Fibroblast of villous mesenchyme (primary cell): ENCODE measurements around the gene RASSF1. TPM values are rescaled to one million over a fixed set of nuclear protein-coding genes. Genes with fewer than 3 reads are reported as not detected.

ENCODE experiments used
- DNase-seq: peaks from one replicate; pipeline ENCODE4 v3.0.0-alpha.2; 2010; ENCODE audit warnings: low read depth
- H3K4me3 ChIP-seq: 2 replicates; pipeline ENCODE4 v1.5.1; 2011; ENCODE audit warnings: low read depth, mild to moderate bottlenecking, low read length
- CTCF ChIP-seq: IDR thresholded peaks from 2 replicates; pipeline ENCODE4 v1.5.1; 2012; ENCODE audit warnings: low read depth, mild to moderate bottlenecking, low read length; ENCODE audit not compliant: insufficient read depth
- total RNA-seq: library from RNA; depleted of rRNA; stranded (reverse); fragments of >200 nt; gene quantifications from 2 replicates; pipeline ENCODE4 v1.2.3, GENCODE V29; 2012

Gene RASSF1
- total RNA-seq, 1 donor, result 36.3 TPM

- no peak for TF ChIP-seq CTCF
- DNase-seq, result no peak
- no peak overlapping the region for H3K4me3 ChIP-seq
Measured at GRCh38 chr3:50382722-50383121, 42.1 kb upstream of the RASSF1 start.

GRCh38 chr3:50381383-50381782 is 40.7 kb upstream of the RASSF1 start:
- TF ChIP-seq CTCF, result no peak
- no peak overlapping the region for H3K4me3 ChIP-seq
- DNase-seq, result no peak

GRCh38 chr3:50380405-50381085 is 39.9 kb upstream of the RASSF1 start:
- no peak overlapping the region for H3K4me3 ChIP-seq
- DNase-seq, result no peak
- no peak for TF ChIP-seq CTCF

GRCh38 chr3:50378757-50379156 is 38.1 kb upstream of the RASSF1 start:
- TF ChIP-seq CTCF, result no peak
- no peak for DNase-seq
- H3K4me3 ChIP-seq, result no peak overlapping the region

- TF ChIP-seq CTCF, result no peak
- no peak for DNase-seq
- no peak overlapping the region for H3K4me3 ChIP-seq
Measured at GRCh38 chr3:50378024-50378423, 37.4 kb upstream of the RASSF1 start.

GRCh38 chr3:50375258-50375931 is 34.8 kb upstream of the RASSF1 start:
- no peak for TF ChIP-seq CTCF
- no peak for DNase-seq
- H3K4me3 ChIP-seq, result no peak overlapping the region
